IPS-15b (cell line): Measurements from ENCODE around the gene RAP2A.

Source experiments
- H3K27me3 ChIP-seq: one replicate; pipeline ENCODE4 v1.6.1; 2013; ENCODE audit warnings: low read length; ENCODE audit not compliant: control insufficient read depth, insufficient read depth
- H3K36me3 ChIP-seq: one replicate; pipeline ENCODE4 v1.6.1; 2013; ENCODE audit warnings: low read length; ENCODE audit not compliant: control insufficient read depth, insufficient read depth
- H3K4me1 ChIP-seq: one replicate; pipeline ENCODE4 v1.6.1; 2013; ENCODE audit warnings: mild to moderate bottlenecking, low read length; ENCODE audit not compliant: control insufficient read depth, insufficient read depth
- H3K4me3 ChIP-seq: one replicate; pipeline ENCODE4 v1.5.1; 2013; ENCODE audit warnings: low read depth, low read length
- H3K9ac ChIP-seq: one replicate; pipeline ENCODE4 v1.6.1; 2013; ENCODE audit warnings: low read depth, mild to moderate bottlenecking, low read length
- H3K9me3 ChIP-seq: one replicate; pipeline ENCODE4 v1.6.1; 2013; ENCODE audit warnings: mild to moderate bottlenecking, low read length; ENCODE audit not compliant: control insufficient read depth, insufficient read depth

The RAP2A gene

GRCh38 chr13:97502706-97503105, 68.7 kb downstream of the RAP2A start:
- no peak overlapping the region for H3K4me3 ChIP-seq
- no peaks in the 10 kb centered on the region for H3K9me3 ChIP-seq
- no peaks in the 10 kb centered on the region for H3K4me1 ChIP-seq
- no peaks in the 10 kb centered on the region for H3K27me3 ChIP-seq
- no peak overlapping the region for H3K9ac ChIP-seq
- H3K36me3 ChIP-seq, result no peaks in the 10 kb centered on the region

GRCh38 chr13:97505017-97505416, 71.0 kb downstream of the RAP2A start:
- no peak overlapping the region for H3K9ac ChIP-seq
- H3K4me3 ChIP-seq, result no peak overlapping the region
- H3K27me3 ChIP-seq, result no peaks in the 10 kb centered on the region
- no peaks in the 10 kb centered on the region for H3K4me1 ChIP-seq
- H3K36me3 ChIP-seq, result no peaks in the 10 kb centered on the region
- no peaks in the 10 kb centered on the region for H3K9me3 ChIP-seq

GRCh38 chr13:97506511-97506910, 72.5 kb downstream of the RAP2A start:
- Histone ChIP-seq H3K27me3 (no peaks in the 10 kb centered on the region), H3K9me3 (no peaks in the 10 kb centered on the region), H3K9ac (no peak overlapping the region), H3K36me3 (no peaks in the 10 kb centered on the region), H3K4me3 (no peak overlapping the region), H3K4me1 (no peaks in the 10 kb centered on the region)

- Histone ChIP-seq H3K9ac (no peak overlapping the region), H3K4me1 (no peaks in the 10 kb centered on the region), H3K4me3 (no peak overlapping the region), H3K36me3 (no peaks in the 10 kb centered on the region), H3K27me3 (no peaks in the 10 kb centered on the region), H3K9me3 (no peaks in the 10 kb centered on the region)
These were observed 78.8 kb downstream of the RAP2A start for GRCh38 chr13:97512732-97513131.

- H3K4me3 ChIP-seq, result no peak overlapping the region
- no peaks in the 10 kb centered on the region for H3K36me3 ChIP-seq
- H3K9me3 ChIP-seq, result no peaks in the 10 kb centered on the region
- H3K9ac ChIP-seq, result no peak overlapping the region
- H3K27me3 ChIP-seq, result no peaks in the 10 kb centered on the region
- no peaks in the 10 kb centered on the region for H3K4me1 ChIP-seq
These were observed 81.7 kb downstream of the RAP2A start for GRCh38 chr13:97515643-97516042.

- Histone ChIP-seq H3K36me3 (no peaks in the 10 kb centered on the region), H3K9me3 (no peaks in the 10 kb centered on the region), H3K27me3 (no peaks in the 10 kb centered on the region), H3K9ac (no peak overlapping the region), H3K4me1 (no peaks in the 10 kb centered on the region), H3K4me3 (no peak overlapping the region)
These were observed 84.0 kb downstream of the RAP2A start for GRCh38 chr13:97517967-97518366.
